K562 (cell line): ENCODE measurements around the gene PES1. TPM values are rescaled to one million over a fixed set of nuclear protein-coding genes. Genes with fewer than 3 reads are reported as not detected.

ENCODE experiments used
- ARID3A ChIP-seq: IDR thresholded peaks from 2 replicates; pipeline ENCODE4 v1.6.1; 2012; ENCODE audit warnings: low read depth, low read length, improper control_type of control experiment, borderline replicate concordance
- ESRRB ChIP-seq: fragments of 250-450 bp; sonication (Bioruptor Pico); IDR thresholded peaks from 2 replicates; pipeline ENCODE4 v1.5.0; 2020; ENCODE audit warnings: mild to moderate bottlenecking, moderate library complexity, borderline replicate concordance
- HMBOX1 ChIP-seq: sonication (generic); IDR thresholded peaks from 2 replicates; pipeline ENCODE4 v1.6.1; 2016
- HOMEZ ChIP-seq: fragments of 250-450 bp; sonication (Bioruptor Pico); IDR thresholded peaks from 2 replicates; pipeline ENCODE4 v1.4.0; 2020; ENCODE audit warnings: mild to moderate bottlenecking, moderate library complexity
- KLF13 ChIP-seq: fragments of 450-650 bp; IDR thresholded peaks from 2 replicates; pipeline ENCODE4 v1.6.1; 2016; ENCODE audit warnings: missing genetic modification characterization, low read depth, mild to moderate bottlenecking, missing compliant biosample characterization, moderate library complexity, borderline replicate concordance
- L3MBTL2 ChIP-seq: fragments of 450-650 bp; IDR thresholded peaks from 2 replicates; pipeline ENCODE4 v1.6.1; 2016; ENCODE audit warnings: mild to moderate bottlenecking, moderate library complexity
- LEF1 ChIP-seq: fragments of 450-650 bp; IDR thresholded peaks from 2 replicates; pipeline ENCODE4 v1.6.1; 2016; ENCODE audit warnings: mild to moderate bottlenecking
- MIER1 ChIP-seq: fragments of 450-650 bp; IDR thresholded peaks from 2 replicates; pipeline ENCODE4 v1.6.1; 2016; ENCODE audit warnings: antibody characterized with exemption, mild to moderate bottlenecking, low read depth
- MNT ChIP-seq, 2 experiments: fragments of 450-650 bp; conservative IDR thresholded peaks; 2 replicates each; pipeline ENCODE4 v1.6.1; 2017; ENCODE audit warnings: mild to moderate bottlenecking in 2 of 2, moderate library complexity in 2 of 2
- NBN ChIP-seq: fragments of 450-650 bp; IDR thresholded peaks from 2 replicates; pipeline ENCODE4 v1.6.1; 2016; ENCODE audit warnings: low read depth, mild to moderate bottlenecking
- NFIX ChIP-seq: fragments of 250-450 bp; sonication (Bioruptor Pico); IDR thresholded peaks from 2 replicates; pipeline ENCODE4 v1.4.0; 2020; ENCODE audit warnings: low read depth, mild to moderate bottlenecking, moderate library complexity
- POLR2AphosphoS2 ChIP-seq: IDR thresholded peaks from 2 replicates; pipeline ENCODE4 v1.6.1; 2012; ENCODE audit warnings: low read length, improper control_type of control experiment
- POLR3A ChIP-seq: IDR thresholded peaks from 2 replicates; pipeline ENCODE4 v1.6.1; 2011; ENCODE audit warnings: borderline replicate concordance, mild to moderate bottlenecking, moderate library complexity; ENCODE audit not compliant: insufficient read length, insufficient read depth; ENCODE audit errors: extremely low read depth
- RBM34 ChIP-seq: fragments of 200-400 bp; formaldehyde crosslinking; IDR thresholded peaks from 2 replicates; pipeline ENCODE4 v1.6.1; 2018; ENCODE audit warnings: low read length, borderline replicate concordance; ENCODE audit not compliant: insufficient read depth
- THRAP3 ChIP-seq: fragments of 450-650 bp; IDR thresholded peaks from 2 replicates; pipeline ENCODE4 v1.6.1; 2016; ENCODE audit warnings: mild to moderate bottlenecking, inconsistent platforms, borderline replicate concordance
- ZNF740 ChIP-seq, 3 experiments: fragments of 200-800 bp in 1 of 3; sonication (Bioruptor generic) in 1 of 3; sonication (generic) in 1 of 3; formaldehyde crosslinking in 1 of 3; IDR thresholded peaks; 2 replicates each; pipeline versions ENCODE4 v1.6.1 to v1.8.0; 2016 to 2022; ENCODE audit warnings: mild to moderate bottlenecking in 2 of 3, missing compliant biosample characterization in 2 of 3, missing genetic modification characterization in 2 of 3, missing genetic modification reagents in 1 of 3
- ZNF766 ChIP-seq: fragments of 200-800 bp; sonication (Bioruptor generic); conservative IDR thresholded peaks from 2 replicates; pipeline ENCODE4 v1.6.1; 2016; ENCODE audit warnings: missing genetic modification characterization, missing compliant biosample characterization
- polyA plus RNA-seq, 8 experiments: library from polyadenylated mRNA; depleted of rRNA in 4 of 8; stranded (reverse) in 5 of 8; unstranded in 3 of 8; fragments of >200 nt; fragmentation: Nextera tagmentation in 2 of 8; fragmentation: Illumina TruSeq in 1 of 8; extraction: Ambion mirVana in 2 of 8; extraction: Trizol in 1 of 8; gene quantifications; 2 replicates each; pipeline versions ENCODE4 v1.2.1 to v1.2.3, GENCODE V29; 2011 to 2014; ENCODE audit warnings: inconsistent platforms in 1 of 8, missing spikeins in 1 of 8
- total RNA-seq, 7 experiments: library from RNA; depleted of rRNA in 6 of 7; stranded (reverse); fragments of >200 nt in 6 of 7; fragmentation: Illumina TruSeq in 2 of 7; extraction: Trizol in 2 of 7; gene quantifications; 2 replicates each; pipeline versions ENCODE4 v1.2.1 to v1.2.3, GENCODE V29; 2011 to 2021; ENCODE audit warnings: low replicate concordance in 1 of 7

The PES1 gene
- total and polyA plus RNA-seq, 9 of the 15 experiments (the other 6 are each of a cell fraction or from before 2014, with no cell fraction given) = 6.5 to 158 (median 94.3) TPM

GRCh38 chr22:30537083-30537731, 54.5 kb downstream of the PES1 start (continued):
- peak; percentile 67; the same call in 1 of the 2 replicates for TF ChIP-seq KLF13 (tag)
- no peak for TF ChIP-seq POLR2AphosphoS2
- TF ChIP-seq LEF1 = no peak
- no peak for TF ChIP-seq HMBOX1
- no peak for TF ChIP-seq ESRRB (CRISPR knock-in tag)
- no peak for TF ChIP-seq L3MBTL2
- TF ChIP-seq NBN = no peak
- TF ChIP-seq NFIX = no peak
- no peak for TF ChIP-seq THRAP3
- TF ChIP-seq HOMEZ (CRISPR knock-in tag) = no peak
- no peak for TF ChIP-seq MIER1
- peak; percentile 93 for TF ChIP-seq ZNF766
- TF ChIP-seq POLR3A = no peak
- TF ChIP-seq ARID3A = no peak
- no peak for TF ChIP-seq MNT (conservative IDR thresholded peaks at IDR 0.05)
- no peak for TF ChIP-seq RBM34
- no peak for TF ChIP-seq ZNF740 (CRISPR knock-in tag; IDR thresholded peaks at IDR 0.05)
- TF ChIP-seq ZNF740 (tag; IDR thresholded peaks at IDR 0.05) = peak in 1 of 2 experiments; percentile 90; a peak in 2 of 4 replicates
